PC-9 (cell line): Measurements from ENCODE around the gene SIAH3. TPM values are rescaled to one million over a fixed set of nuclear protein-coding genes. Genes with fewer than 3 reads are reported as not detected.

Experiments
- BruUV-seq: library from RNA; stranded (reverse); fragments of 400-500 nt; replicated peaks from 2 replicates; lab custom pipeline; 2021; lab: Mats Ljungman, UMichigan
- CTCF ChIA-PET: fragments of 300-600 bp; sonication (Branson Sonifier 250); formaldehyde crosslinking; loops from one replicate; lab custom pipeline; 2022; ENCODE audit warnings: antibody characterized with exemption; lab: Charles Lee
- POLR2A ChIA-PET: fragments of 300-600 bp; sonication (Branson Sonifier 250); formaldehyde crosslinking; loops from one replicate; lab custom pipeline; 2022; ENCODE audit warnings: antibody characterized with exemption; ENCODE audit not compliant: unreplicated experiment; lab: Charles Lee
- DNase-seq, 2 experiments: peaks; one replicate each; pipeline versions ENCODE4 v3.0.0 to v3.0.0-alpha.2; 2015 to 2022; ENCODE audit warnings: mixed read lengths in 1 of 2
- H2AFZ ChIP-seq: fragments of 200-600 bp; sonication (generic); 2 replicates; pipeline ENCODE4 v1.8.1; 2017; ENCODE audit warnings: antibody characterized with exemption
- H3F3A ChIP-seq: fragments of 200-600 bp; sonication (generic); 2 replicates; pipeline ENCODE4 v1.8.1; 2017; ENCODE audit warnings: antibody characterized with exemption, mild to moderate bottlenecking, low read depth; ENCODE audit not compliant: insufficient read depth
- H3K27ac ChIP-seq: fragments of 200-600 bp; sonication (generic); 2 replicates; pipeline ENCODE4 v1.6.1; 2016; ENCODE audit warnings: mixed run types
- H3K27me3 ChIP-seq: fragments of 200-600 bp; sonication (generic); 2 replicates; pipeline ENCODE4 v1.6.1; 2016; ENCODE audit warnings: low read depth, mixed run types; ENCODE audit not compliant: insufficient read depth
- H3K36me3 ChIP-seq: fragments of 200-600 bp; sonication (generic); 2 replicates; pipeline ENCODE4 v1.6.1; 2016; ENCODE audit warnings: low read depth, mixed run types
- H3K4me1 ChIP-seq: fragments of 200-600 bp; sonication (generic); replicated peaks from 2 replicates; pipeline ENCODE4 v1.6.1; 2016; ENCODE audit warnings: mixed run types; ENCODE audit not compliant: insufficient read depth
- H3K4me2 ChIP-seq: fragments of 200-600 bp; sonication (generic); 2 replicates; pipeline ENCODE4 v1.6.1; 2017; ENCODE audit warnings: mixed run types
- H3K4me3 ChIP-seq: fragments of 200-600 bp; sonication (generic); 2 replicates; pipeline ENCODE4 v1.6.1; 2016; ENCODE audit warnings: mixed run types
- H3K79me2 ChIP-seq: fragments of 200-600 bp; sonication (generic); 2 replicates; pipeline ENCODE4 v1.6.1; 2017; ENCODE audit warnings: low read depth, mixed run types
- H3K9me2 ChIP-seq: fragments of 200-600 bp; sonication (generic); 2 replicates; pipeline ENCODE4 v1.8.1; 2017; ENCODE audit warnings: mild to moderate bottlenecking; ENCODE audit not compliant: insufficient read depth
- H3K9me3 ChIP-seq: fragments of 200-600 bp; sonication (generic); 2 replicates; pipeline ENCODE4 v1.8.1; 2016; ENCODE audit warnings: low read depth; ENCODE audit not compliant: insufficient read depth
- H4K20me1 ChIP-seq: fragments of 200-600 bp; sonication (generic); 2 replicates; pipeline ENCODE4 v1.8.1; 2017; ENCODE audit not compliant: insufficient read depth
- EZH2 ChIP-seq: fragments of 200-600 bp; sonication (generic); IDR thresholded peaks from 2 replicates; pipeline ENCODE4 v1.8.0; 2017; ENCODE audit warnings: antibody characterized with exemption, low read depth
- intact Hi-C: fragments of 100-400 bp; cut with micrococcal nuclease; formaldehyde crosslinking; loops from one replicate; pipeline ENCODE4 v1.10.0; 2022; ENCODE audit not compliant: unreplicated experiment
- total RNA-seq: library from RNA; stranded (reverse); gene quantifications from 2 replicates; pipeline ENCODE4 v1.2.3, GENCODE V29; 2021
- TF ChIP-seq, protein P1 (sequence below): fragments of 200-600 bp; sonication (generic); conservative IDR thresholded peaks from 2 replicates; pipeline ENCODE4 v1.6.1; 2017; ENCODE audit warnings: mixed run types, antibody characterized with exemption, mild to moderate bottlenecking, moderate library complexity

The SIAH3 gene
- total RNA-seq, 1 experiment from 2014 or later = not detected

GRCh38 chr13:45796426-45797235 lies 54.9 kb downstream of the SIAH3 start:
- CTCF ChIA-PET = no interaction called here
- peaks cover 85% of the 10 kb centered on the region for H3K27me3 ChIP-seq
- intact Hi-C loops = no loop called here
- H3K9me3 ChIP-seq = no peaks in the 10 kb centered on the region
- no peak overlapping the region for H3K27ac ChIP-seq
- no peaks in the 10 kb centered on the region for H3K4me1 ChIP-seq
- no peak overlapping the region for H3K4me2 ChIP-seq
- no peak overlapping the region for H2AFZ ChIP-seq
- POLR2A ChIA-PET = no interaction called here
- H3F3A ChIP-seq = no peaks in the 10 kb centered on the region
- H4K20me1 ChIP-seq = no peaks in the 10 kb centered on the region
- H3K79me2 ChIP-seq = no peaks in the 10 kb centered on the region
- H3K36me3 ChIP-seq = no peaks in the 10 kb centered on the region
- no peaks in the 10 kb centered on the region for H3K9me2 ChIP-seq
- TF ChIP-seq EZH2 = no peak
- TF ChIP-seq, protein P1, sequence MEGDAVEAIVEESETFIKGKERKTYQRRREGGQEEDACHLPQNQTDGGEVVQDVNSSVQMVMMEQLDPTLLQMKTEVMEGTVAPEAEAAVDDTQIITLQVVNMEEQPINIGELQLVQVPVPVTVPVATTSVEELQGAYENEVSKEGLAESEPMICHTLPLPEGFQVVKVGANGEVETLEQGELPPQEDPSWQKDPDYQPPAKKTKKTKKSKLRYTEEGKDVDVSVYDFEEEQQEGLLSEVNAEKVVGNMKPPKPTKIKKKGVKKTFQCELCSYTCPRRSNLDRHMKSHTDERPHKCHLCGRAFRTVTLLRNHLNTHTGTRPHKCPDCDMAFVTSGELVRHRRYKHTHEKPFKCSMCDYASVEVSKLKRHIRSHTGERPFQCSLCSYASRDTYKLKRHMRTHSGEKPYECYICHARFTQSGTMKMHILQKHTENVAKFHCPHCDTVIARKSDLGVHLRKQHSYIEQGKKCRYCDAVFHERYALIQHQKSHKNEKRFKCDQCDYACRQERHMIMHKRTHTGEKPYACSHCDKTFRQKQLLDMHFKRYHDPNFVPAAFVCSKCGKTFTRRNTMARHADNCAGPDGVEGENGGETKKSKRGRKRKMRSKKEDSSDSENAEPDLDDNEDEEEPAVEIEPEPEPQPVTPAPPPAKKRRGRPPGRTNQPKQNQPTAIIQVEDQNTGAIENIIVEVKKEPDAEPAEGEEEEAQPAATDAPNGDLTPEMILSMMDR = no peak
- H3K4me3 ChIP-seq = no peak overlapping the region
- no peak for DNase-seq
- no TSS peak for BruUV-seq

- DNase-seq = no peak
- ChIA-PET CTCF (no interaction called here), POLR2A (no interaction called here)
- no peak overlapping the region for H3K4me2 ChIP-seq
- H3K27me3 ChIP-seq = peaks cover 85% of the 10 kb centered on the region
- intact Hi-C loops = no loop called here
- H3K4me1 ChIP-seq = no peaks in the 10 kb centered on the region
- H3F3A ChIP-seq = no peaks in the 10 kb centered on the region
- no peaks in the 10 kb centered on the region for H3K79me2 ChIP-seq
- H3K36me3 ChIP-seq = no peaks in the 10 kb centered on the region
- no peak overlapping the region for H3K27ac ChIP-seq
- no peaks in the 10 kb centered on the region for H3K9me3 ChIP-seq
- H3K4me3 ChIP-seq = no peak overlapping the region
- no peaks in the 10 kb centered on the region for H3K9me2 ChIP-seq
- BruUV-seq = no TSS peak
- H4K20me1 ChIP-seq = no peaks in the 10 kb centered on the region
- TF ChIP-seq, protein P1 = no peak
- no peak for TF ChIP-seq EZH2
- H2AFZ ChIP-seq = no peak overlapping the region
Measured at GRCh38 chr13:45792827-45793303, 58.7 kb downstream of the SIAH3 start.

DNA sequence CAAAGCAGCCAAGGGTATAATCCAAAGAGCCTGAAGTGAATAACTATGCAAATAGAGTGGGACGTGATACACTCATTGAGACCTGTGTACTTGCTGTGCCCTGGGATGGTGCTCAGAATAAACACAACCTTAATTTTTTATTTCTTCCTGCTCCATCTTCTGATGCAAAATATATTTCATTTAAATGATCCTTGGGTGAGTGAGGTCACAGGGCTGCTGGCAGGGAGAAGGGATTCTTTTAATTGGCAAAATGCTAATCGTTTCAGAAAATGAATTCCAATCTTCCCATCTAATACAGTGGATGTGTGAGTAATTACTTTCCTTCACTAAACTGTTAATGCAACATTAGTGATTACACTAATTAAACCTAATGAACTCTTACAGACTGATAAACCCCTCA lies 63.5 kb downstream of the SIAH3 start:
- Histone ChIP-seq H2AFZ (no peak overlapping the region), H3K27me3 (peaks cover 81% of the 10 kb centered on the region), H3F3A (no peaks in the 10 kb centered on the region), H3K9me3 (no peaks in the 10 kb centered on the region), H4K20me1 (no peaks in the 10 kb centered on the region), H3K79me2 (no peaks in the 10 kb centered on the region), H3K4me2 (no peak overlapping the region), H3K36me3 (no peaks in the 10 kb centered on the region), H3K9me2 (no peaks in the 10 kb centered on the region), H3K27ac (no peak overlapping the region), H3K4me1 (no peaks in the 10 kb centered on the region), H3K4me3 (no peak overlapping the region)
- intact Hi-C loops = no loop called here
- TF ChIP-seq, protein P1 = no peak
- no TSS peak for BruUV-seq
- POLR2A ChIA-PET = no interaction called here
- DNase-seq = no peak
- CTCF ChIA-PET = no interaction called here
